Measurements from ENCODE around the gene CHD9NB. TPM values are rescaled to one million over a fixed set of nuclear protein-coding genes. Genes with fewer than 3 reads are reported as not detected.

CHD9NB gene
- polyA plus RNA-seq, 1 of the 3 experiments (the other 2 are of a cell fraction), result 2.7 TPM

DNA sequence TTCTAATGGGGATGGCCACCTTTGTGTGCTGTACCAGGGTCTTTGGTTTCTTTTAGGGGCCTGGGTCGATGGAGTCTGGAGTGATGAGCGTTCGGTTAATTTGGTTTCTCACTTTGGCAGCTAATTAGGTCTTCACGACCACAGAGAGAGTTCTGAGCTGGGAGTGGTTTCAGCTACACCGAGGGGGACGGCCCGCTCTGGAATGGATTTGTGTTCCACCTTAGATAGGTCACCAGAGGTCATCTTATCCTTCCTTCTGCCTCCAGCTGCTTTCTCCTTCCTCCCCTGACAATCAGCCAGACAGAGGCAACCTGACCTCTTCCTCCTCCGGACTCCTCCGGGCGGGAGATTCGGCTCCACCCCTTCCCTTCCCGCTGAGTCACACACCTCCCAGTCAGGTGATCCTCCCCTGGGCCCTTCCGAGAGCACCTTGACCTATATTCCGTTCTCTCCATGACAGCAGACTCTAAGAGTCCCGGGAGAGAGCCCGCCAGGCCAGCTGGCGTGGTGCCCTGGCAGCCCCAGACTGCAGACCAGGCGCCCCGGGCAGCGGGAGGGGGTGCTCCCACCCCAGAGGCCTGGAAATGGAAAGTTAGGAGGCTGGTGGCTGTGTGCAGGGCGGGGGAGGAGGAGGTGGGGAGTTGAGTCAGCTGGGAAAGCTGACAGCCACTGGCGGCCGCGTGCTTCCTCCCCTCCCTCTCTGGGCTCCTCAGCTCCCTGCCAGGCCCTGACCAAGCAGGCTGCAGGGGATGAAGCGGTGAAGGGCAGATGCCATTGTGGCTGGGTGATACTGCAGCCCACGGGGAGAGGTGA, 46.8 kb upstream of the CHD9NB start (continued):
- TF ChIP-seq POLR2AphosphoS5 (IDR thresholded peaks at IDR 0.05; ENCODE audit: low read depth, low read length), result peak; percentile 18; the same call in 1 of the 2 replicates
- TF ChIP-seq MEF2A (IDR thresholded peaks at IDR 0.05; ENCODE audit: borderline replicate concordance, low read depth), result peak; percentile 42; the same call in 1 of the 2 replicates
- TF ChIP-seq JUND (IDR thresholded peaks at IDR 0.05), result peak; percentile 31; the same call in 1 of the 2 replicates
- TF ChIP-seq TAF1 (IDR thresholded peaks at IDR 0.05; ENCODE audit: borderline replicate concordance, low read depth, low read length), result no peak
- TF ChIP-seq, protein P1, sequence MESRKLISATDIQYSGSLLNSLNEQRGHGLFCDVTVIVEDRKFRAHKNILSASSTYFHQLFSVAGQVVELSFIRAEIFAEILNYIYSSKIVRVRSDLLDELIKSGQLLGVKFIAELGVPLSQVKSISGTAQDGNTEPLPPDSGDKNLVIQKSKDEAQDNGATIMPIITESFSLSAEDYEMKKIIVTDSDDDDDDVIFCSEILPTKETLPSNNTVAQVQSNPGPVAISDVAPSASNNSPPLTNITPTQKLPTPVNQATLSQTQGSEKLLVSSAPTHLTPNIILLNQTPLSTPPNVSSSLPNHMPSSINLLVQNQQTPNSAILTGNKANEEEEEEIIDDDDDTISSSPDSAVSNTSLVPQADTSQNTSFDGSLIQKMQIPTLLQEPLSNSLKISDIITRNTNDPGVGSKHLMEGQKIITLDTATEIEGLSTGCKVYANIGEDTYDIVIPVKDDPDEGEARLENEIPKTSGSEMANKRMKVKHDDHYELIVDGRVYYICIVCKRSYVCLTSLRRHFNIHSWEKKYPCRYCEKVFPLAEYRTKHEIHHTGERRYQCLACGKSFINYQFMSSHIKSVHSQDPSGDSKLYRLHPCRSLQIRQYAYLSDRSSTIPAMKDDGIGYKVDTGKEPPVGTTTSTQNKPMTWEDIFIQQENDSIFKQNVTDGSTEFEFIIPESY (IDR thresholded peaks at IDR 0.05; ENCODE audit: borderline replicate concordance, low read depth), result no peak
- peak; percentile 46; the same call in 1 of the 2 replicates for TF ChIP-seq RCOR1 (IDR thresholded peaks at IDR 0.05; ENCODE audit: low read length)
- peak; percentile 74 for TF ChIP-seq CHD2 (IDR thresholded peaks at IDR 0.05; ENCODE audit: low read length, partially characterized antibody)
- TF ChIP-seq GABPA (IDR thresholded peaks at IDR 0.05; ENCODE audit: low read depth), result no peak
- TF ChIP-seq RFX5 (IDR thresholded peaks at IDR 0.05; ENCODE audit: low read length), result no peak
- peak; percentile 76 to 84 for TF ChIP-seq EP300 (IDR thresholded peaks at IDR 0.05; ENCODE audit: borderline replicate concordance in 1 of 2, low read depth in 1 of 2, low read length in 1 of 2)
- TF ChIP-seq SIN3A (IDR thresholded peaks at IDR 0.05; ENCODE audit: borderline replicate concordance, low read depth, low read length), result peak; percentile 88; the same call in 1 of the 2 replicates

DNA sequence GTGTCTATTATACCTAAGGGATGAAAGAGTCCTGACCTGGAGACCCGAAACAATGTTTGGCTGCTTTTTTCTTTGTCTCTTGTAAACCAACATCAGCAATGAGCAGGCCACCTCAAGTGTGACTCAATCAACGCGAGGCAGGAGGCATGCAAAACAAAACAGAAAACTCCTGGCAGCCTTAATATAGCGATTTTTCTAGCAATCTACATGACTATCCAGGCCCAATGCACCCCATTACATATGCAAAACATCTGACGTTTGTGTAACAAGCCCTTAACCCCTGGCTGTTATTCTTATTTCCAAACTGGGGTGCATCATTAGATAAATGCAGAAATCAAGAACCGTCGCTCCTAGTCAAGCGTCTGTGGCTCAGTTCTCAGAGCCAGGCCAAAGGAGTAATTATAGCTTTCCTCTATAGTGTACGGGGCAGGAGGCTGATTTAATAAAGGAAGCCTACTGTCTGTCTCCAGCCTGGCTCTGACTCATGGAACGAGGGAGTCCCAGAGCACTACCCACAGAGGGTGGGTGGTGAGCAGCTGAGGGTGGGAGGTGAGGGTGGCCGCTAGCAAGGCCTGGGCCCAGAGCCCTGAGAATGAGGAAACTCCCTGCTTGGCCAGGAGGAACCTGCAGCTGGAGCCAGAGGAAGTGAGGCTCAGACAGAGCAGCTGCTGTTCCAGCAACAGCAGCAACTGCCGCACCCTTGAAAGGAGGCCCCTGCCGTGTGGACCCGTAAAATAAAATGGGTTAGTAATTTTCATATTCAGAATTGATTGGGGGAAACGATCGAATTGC, 46.0 kb upstream of the CHD9NB start:
- Histone ChIP-seq H3K79me2 (ENCODE audit: insufficient read depth) (peaks cover 65% of the 10 kb centered on the region), H3K4me3 (ENCODE audit: low read depth in 2 of 2, low read length in 1 of 2) (peak overlapping the region; percentile 36 to 61), H3K9ac (peak overlapping the region; percentile 74), H3K9me2 (no peaks in the 10 kb centered on the region), H3K4me2 (peak overlapping the region; percentile 82), H3K36me3 (replicated peaks in 1 of 2; ENCODE audit: control insufficient read depth in 1 of 2, insufficient read depth in 2 of 2, low read length in 1 of 2) (peaks cover 0 to 3% of the 10 kb centered on the region in 2 experiments), H3K27me3 (ENCODE audit: insufficient read depth) (no peaks in the 10 kb centered on the region), H3K9me3 (no peaks in the 10 kb centered on the region), H3K4me1 (ENCODE audit: control insufficient read depth in 1 of 2, insufficient read depth in 2 of 2, low read depth in 1 of 2, low read length in 1 of 2) (peaks cover 18 to 32% of the 10 kb centered on the region in 2 experiments), H2AFZ (ENCODE audit: low read depth) (no peak overlapping the region), H3F3A (replicated peaks; ENCODE audit: insufficient read depth) (peaks cover 38% of the 10 kb centered on the region), H4K20me1 (ENCODE audit: insufficient read depth) (no peaks in the 10 kb centered on the region), H3K27ac (ENCODE audit: low read depth in 2 of 2, low read length in 1 of 2) (peak overlapping the region; percentile 99)
- ChIA-PET CTCF (interaction anchor here (0.8 to 3.4 kb wide), 9 partner anchors 9 to 185 kb away, joined by 3 to 31 read pairs (median 4); partner anchors contain the start of gene CHD9), POLR2A (interaction anchor here (0.9 to 4.7 kb wide), 6 partner anchors 10 to 56 kb away, joined by 3 to 58 read pairs (median 17); partner anchors contain the start of gene CHD9)
- DNase-seq, result peak; percentile 78
- 13% methylated on average over 16 of the region's 16 CpGs for WGBS (ENCODE audit: low lambda C conversion rate)
- TF ChIP-seq, protein P2, sequence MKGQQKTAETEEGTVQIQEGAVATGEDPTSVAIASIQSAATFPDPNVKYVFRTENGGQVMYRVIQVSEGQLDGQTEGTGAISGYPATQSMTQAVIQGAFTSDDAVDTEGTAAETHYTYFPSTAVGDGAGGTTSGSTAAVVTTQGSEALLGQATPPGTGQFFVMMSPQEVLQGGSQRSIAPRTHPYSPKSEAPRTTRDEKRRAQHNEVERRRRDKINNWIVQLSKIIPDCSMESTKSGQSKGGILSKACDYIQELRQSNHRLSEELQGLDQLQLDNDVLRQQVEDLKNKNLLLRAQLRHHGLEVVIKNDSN (IDR thresholded peaks at IDR 0.05; ENCODE audit: borderline replicate concordance, low read depth), result no peak
- no peak for TF ChIP-seq RFX5 (IDR thresholded peaks at IDR 0.05; ENCODE audit: low read length)
- no peak; the same call in 1 of the 2 replicates for TF ChIP-seq GABPA (IDR thresholded peaks at IDR 0.05; ENCODE audit: low read depth)
- peak; percentile 72; the same call in 1 of the 2 replicates for TF ChIP-seq NFIC (IDR thresholded peaks at IDR 0.05; ENCODE audit: borderline replicate concordance)
- TF ChIP-seq, protein P3, sequence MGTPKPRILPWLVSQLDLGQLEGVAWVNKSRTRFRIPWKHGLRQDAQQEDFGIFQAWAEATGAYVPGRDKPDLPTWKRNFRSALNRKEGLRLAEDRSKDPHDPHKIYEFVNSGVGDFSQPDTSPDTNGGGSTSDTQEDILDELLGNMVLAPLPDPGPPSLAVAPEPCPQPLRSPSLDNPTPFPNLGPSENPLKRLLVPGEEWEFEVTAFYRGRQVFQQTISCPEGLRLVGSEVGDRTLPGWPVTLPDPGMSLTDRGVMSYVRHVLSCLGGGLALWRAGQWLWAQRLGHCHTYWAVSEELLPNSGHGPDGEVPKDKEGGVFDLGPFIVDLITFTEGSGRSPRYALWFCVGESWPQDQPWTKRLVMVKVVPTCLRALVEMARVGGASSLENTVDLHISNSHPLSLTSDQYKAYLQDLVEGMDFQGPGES (IDR thresholded peaks at IDR 0.05; ENCODE audit: low read depth, low read length), result no peak
- TF ChIP-seq JUND (IDR thresholded peaks at IDR 0.05), result peak; percentile 79
- no peak for TF ChIP-seq TEAD4 (IDR thresholded peaks at IDR 0.05; ENCODE audit: borderline replicate concordance, insufficient read depth)
- TF ChIP-seq NRF1 (IDR thresholded peaks at IDR 0.05; ENCODE audit: low read depth, low read length), result no peak
- peak; percentile 62 to 76; a peak in 3 of 4 replicates for TF ChIP-seq EP300 (IDR thresholded peaks at IDR 0.05; ENCODE audit: borderline replicate concordance in 1 of 2, low read depth in 1 of 2, low read length in 1 of 2)
- peak; percentile 82 for TF ChIP-seq TCF12 (IDR thresholded peaks at IDR 0.05)
- TF ChIP-seq YY1 (IDR thresholded peaks at IDR 0.05; ENCODE audit: low read depth), result no peak
- TF ChIP-seq POLR2AphosphoS5 (IDR thresholded peaks at IDR 0.05; ENCODE audit: low read depth, low read length), result peak; percentile 66; the same call in 1 of the 2 replicates
- TF ChIP-seq MXI1 (IDR thresholded peaks at IDR 0.05; ENCODE audit: low read depth, low read length), result peak; percentile 49; the same call in 1 of the 2 replicates
- TF ChIP-seq, protein P4, sequence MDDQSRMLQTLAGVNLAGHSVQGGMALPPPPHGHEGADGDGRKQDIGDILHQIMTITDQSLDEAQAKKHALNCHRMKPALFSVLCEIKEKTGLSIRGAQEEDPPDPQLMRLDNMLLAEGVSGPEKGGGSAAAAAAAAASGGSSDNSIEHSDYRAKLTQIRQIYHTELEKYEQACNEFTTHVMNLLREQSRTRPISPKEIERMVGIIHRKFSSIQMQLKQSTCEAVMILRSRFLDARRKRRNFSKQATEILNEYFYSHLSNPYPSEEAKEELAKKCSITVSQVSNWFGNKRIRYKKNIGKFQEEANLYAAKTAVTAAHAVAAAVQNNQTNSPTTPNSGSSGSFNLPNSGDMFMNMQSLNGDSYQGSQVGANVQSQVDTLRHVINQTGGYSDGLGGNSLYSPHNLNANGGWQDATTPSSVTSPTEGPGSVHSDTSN (IDR thresholded peaks at IDR 0.05), result peak; percentile 66
- no peak for TF ChIP-seq FOXJ3 (CRISPR knock-in tag; IDR thresholded peaks at IDR 0.05)
- peak; percentile 81; the same call in 1 of the 2 replicates for TF ChIP-seq FOSL2 (IDR thresholded peaks at IDR 0.05; ENCODE audit: borderline replicate concordance, low read depth)
- peak; percentile 70; the same call in 1 of the 2 replicates for TF ChIP-seq RXRA (IDR thresholded peaks at IDR 0.05; ENCODE audit: borderline replicate concordance, low read depth)
- 0 out of 2 replicates have a peak, but pooled peaks have one; percentile 11 for TF ChIP-seq ELF1 (IDR thresholded peaks at IDR 0.05)
